Measurements from ENCODE around the gene MVD.

The MVD gene

DNA sequence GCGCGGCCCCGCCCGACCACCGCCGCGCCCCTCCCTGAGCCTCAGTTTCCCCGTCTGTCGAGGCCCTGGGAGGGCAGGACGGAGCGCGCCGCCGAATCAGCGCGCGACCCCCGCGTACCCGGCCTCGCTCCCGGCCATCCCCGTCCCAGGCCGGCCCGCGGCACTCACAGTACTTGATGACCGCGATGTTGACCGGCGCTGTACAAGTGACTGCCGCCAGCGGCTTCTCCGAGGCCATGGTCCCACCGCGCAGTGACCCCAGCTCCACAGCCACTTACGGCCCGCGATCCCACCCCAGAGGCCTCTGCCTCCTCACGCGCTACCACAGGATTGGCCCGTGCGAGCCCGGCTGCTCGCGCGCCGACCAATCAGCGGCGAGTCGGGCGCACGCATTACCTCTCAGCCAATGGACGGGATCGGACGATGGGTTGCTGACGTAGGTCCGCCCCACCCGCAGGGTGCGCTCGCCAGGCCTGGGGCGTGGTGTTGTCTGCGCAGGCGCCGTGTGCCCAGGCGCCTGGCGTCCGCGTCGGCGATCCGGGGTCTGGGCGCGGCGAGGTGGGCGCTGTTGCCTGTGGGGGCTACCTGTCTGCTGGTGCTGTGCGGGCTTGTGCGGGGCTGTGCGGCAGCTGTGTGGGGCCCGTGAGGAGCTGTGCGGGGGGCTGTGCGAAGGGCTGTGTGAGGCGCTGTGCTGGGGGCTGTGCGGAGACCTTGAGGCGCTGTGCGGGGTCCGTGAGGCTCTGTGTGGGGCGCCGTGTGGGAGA lies at the start of gene MVD:
MVD (minus strand) TSS at position 249 of the 764 bp plus-strand sequence; CDS start at position 238, 11 bp downstream.
- peak; percentile 97 for DNase-seq

DNA sequence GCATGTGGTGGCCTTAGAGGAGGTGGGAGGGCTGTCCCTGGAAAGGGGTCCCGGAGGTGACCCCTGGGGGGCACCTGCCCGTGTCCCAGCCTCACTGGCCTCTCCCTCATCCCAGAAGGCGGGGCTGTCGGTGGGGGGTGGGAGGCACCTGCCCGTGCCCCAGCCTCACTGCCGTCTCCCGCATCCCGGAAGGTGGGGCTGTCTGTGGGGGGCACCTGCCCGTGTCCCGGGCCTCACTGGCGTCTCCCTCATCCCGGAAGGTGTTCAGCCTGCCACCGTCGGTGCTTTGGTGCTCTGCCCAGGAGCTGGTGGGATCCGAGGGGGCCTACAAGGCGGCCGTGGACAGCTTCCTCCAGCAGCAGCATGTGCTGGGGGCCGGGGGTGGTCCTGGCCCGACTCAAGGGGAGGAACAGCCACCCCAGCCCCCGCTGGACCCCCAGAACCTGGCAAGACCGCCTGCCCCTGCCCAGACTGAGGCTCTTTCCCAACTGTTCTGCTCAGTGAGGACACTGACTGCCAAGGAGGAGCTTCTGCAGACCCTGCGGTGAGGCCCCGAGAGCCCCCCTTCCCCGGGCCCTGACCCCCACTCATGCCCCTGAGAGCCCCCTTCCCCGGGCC lies 49.6 kb upstream of the MVD start:
- DNase-seq: no peak

DNA sequence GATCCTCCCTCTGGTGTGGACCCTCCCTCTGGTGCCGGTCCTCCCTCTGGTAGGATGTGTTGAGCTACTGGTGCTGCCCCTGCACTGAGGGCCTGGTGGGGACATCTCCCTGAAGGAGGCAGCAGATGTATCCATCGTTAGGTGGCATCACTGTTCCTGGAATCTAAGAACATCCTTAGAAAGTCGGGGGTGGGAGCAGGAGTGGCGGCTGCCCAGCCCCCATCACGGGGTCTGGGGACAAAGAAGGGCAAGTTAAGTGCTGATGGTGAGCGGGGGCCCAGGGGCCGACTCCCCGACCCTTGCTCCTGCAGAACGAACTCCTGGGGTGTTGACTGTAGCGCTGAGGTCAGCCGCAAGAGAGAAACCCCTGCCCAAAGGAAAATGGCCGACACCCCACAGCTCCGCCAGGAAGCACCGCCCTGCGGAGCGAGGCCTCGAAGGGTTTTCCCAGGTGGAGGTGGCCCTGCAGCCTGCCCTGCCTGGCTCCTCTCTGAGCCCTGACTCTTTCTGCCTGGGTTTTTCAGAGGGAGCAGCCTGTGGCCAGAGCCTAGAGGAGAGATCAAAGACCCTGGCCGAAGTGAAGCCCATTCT lies 49.0 kb upstream of the MVD start:
- no peak for DNase-seq

DNA sequence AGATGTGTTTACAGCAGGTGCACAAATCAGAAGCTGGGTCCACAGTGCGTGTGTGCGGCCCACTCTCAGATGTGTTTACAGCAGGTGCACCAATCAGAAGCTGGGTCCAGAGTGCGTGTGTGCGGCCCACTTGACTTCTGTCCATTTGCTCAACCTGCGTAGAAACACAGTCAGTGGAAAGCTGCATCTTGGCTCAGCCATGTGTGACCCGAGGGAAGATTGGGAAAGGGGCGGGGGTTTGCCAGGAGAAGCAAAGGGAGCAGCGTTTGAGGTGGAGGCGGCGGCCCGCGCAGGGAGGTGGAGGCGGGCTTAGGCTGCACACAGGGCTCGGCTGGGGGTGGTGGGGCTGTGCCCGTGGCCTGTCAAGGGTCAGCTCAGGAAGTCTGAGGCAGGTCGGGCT lies 47.7 kb upstream of the MVD start:
- DNase-seq: no peak

GRCh38 chr16:88706965-88707826 lies 44.3 kb upstream of the MVD start:
- DNase-seq: no peak

- DNase-seq: peak; percentile 89
Measured at GRCh38 chr16:88706229-88706964, 43.5 kb upstream of the MVD start, which contains the start of the genes CTU2 and RNF166. Gene CTU2, plus strand, starts transcription at chr16:88706503. Its CDS starts 28 bp downstream, at chr16:88706531. Gene RNF166, minus strand, starts transcription at chr16:88706408. Its CDS starts 83 bp downstream, at chr16:88706325.

DNA sequence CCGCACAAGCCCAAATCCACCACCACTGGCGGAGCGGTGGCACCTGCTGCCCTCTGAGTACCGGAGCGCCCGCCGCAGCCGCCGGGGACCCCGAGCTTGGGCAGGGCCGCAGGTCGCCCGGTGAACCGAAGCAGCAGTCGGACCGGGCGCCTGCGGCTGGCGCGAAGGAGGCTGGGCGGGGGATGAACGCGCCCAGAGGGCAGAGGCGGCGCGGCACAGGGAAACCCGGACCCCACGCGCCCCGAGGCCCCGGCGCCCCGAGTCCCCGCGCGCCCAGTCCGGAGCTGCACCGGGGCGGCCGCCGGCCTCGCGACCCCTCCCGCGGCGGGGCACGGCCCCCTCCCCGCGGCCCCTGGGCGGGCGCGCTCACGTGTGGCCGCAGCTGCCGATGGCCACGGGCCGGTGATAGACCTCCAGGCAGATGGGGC lies 42.9 kb upstream of the MVD start:
- DNase-seq: no peak

- peak; percentile 47 for DNase-seq
Measured at GRCh38 chr16:88705076-88705684, 42.3 kb upstream of the MVD start.

DNA sequence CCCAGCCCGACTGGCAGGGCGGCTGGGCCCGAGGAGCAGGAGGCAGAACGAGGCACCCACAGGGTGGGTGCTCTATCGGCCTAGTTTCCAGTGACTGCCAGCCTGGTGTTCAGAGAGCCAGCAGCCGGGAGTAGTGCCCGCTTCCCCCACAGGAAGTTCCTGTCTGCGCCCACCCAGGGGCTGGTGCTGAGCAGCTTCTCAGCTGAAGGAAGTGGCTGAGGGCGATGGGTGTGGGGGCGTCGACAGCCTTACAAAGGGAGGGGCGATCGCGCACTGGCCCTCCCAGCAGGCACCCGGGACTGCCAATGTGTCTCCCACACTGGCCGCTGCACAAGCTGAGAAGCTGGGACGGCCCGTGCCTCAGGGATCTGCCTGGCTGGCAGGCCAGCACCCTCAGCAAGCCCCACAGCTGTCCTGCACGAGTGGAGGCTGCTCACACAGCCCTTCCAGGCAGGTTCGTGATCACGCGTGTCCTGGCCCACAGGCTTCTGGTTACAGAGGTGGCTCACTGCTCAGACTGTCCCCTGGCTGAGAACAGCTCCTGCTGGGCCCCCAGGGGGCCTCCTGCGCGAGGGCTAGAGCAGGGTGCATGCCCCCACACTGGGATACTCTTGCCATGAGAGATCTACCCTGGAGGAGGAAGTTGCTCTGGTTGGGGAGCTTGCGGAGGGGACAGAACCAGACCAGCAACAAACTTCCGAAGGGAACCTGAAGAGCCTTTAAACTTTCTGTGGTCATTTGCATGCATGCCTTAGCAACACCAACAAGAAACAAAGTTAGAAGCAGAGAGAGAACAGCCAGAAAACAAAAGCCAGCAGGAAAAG lies 40.8 kb upstream of the MVD start:
- peak; percentile 69 for DNase-seq

GRCh38 chr16:88702371-88703210 lies 39.7 kb upstream of the MVD start:
- DNase-seq: no peak

GRCh38 chr16:88701581-88702370 lies 38.9 kb upstream of the MVD start:
- DNase-seq: no peak

DNA sequence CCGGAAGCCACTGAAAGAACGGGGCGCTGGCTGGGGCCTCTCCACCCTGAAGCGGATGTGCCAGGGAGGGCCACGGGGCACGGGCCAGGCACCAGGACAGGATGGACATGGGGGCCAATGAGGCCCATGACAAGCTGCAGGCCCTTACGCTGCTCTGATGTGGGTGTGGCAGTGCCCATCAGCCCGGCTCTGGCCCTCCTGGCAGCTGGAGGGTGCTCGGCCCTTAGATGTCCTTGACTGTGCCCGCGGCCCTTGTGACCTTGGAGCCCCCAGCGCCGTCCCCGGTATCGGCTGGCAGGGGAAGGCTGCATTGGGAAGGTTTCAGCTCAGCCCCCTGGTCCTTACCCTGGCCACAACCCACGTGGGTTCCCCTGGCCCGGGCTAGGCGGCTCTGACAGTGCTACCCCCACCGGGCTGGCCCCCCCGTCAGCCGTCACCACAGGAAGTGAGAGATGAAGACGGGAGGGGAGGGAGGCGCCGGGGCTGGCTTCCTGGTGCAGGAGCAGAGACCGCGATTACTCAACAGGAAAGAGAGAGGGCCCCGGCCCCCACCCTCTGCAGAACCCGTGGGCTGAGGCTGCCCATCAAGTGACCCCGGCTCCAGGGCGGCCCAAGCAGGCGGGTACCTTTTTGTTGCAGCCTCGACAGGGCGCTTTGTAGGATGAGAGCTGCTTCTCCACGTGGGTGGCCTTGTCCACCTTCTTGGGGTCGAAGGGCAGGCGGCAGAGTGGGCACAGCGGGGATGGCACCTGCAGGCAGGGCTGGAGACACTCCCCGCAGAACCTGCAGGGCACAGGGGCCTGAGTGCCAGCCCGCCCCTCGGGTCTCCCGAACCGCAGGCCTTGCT lies 38.0 kb upstream of the MVD start:
- peak; percentile 94 for DNase-seq

DNA sequence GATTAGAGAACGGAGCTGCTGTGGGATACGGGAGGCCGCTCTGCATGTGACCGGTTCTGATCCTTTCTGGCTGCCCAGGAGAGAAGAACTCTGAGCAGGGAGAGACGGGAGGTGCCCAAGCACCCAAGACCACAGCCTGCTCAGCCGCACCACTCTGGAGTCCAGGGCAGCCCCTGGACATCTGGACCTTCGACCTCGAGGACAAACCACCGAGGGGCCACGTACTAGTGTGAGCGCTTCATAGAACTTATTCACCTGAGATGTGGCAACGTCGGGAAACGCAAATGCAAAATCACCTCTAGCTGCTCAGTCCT lies 37.4 kb upstream of the MVD start:
- DNase-seq: no peak

- DNase-seq: no peak
Measured at GRCh38 chr16:88699180-88699579, 36.3 kb upstream of the MVD start.

- DNase-seq: no peak
Measured at GRCh38 chr16:88698646-88699045, 35.8 kb upstream of the MVD start.

- no peak for DNase-seq
Measured at GRCh38 chr16:88697831-88698615, 35.1 kb upstream of the MVD start.

DNA sequence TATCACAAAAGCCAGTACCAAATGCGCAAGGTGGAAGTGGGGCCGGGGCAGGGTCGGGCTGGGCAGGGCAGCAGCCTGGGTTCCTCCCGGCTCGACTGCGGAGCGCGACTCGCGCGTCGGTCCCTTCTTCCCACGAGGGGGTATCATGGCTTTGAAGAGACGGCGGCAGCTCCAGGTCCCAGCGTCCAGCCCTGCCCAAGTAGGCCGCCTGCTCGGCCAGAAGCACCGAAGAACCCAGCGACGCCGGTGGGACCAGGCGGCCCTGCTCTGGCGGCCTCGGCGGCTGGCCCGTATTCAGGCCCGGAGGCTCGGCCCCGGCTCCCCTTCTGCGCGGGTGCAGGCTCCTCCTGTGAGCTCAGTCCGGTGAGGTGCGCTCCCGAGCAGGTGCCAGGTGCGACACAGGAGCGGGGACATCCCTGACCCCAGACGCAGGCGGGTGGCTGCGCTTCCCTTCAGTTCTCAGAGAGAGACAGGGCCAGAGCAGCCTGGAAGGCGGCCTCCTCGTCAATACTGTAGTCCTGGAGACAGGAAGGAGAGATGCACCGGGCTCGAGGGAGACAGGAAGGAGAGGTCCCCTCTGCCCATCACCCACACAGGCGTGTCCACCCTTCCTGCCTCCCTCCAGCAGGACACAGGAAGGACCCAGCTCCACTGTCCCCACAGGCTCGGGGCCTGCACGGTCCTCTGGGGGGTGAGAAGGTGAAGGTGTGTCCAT lies 34.4 kb upstream of the MVD start:
- DNase-seq: no peak

Measured in CD4-positive, alpha-beta T cell treated with Interferon gamma for 1 hour (primary cell).